ENCODE data around the gene BRINP1. TPM values are rescaled to one million over a fixed set of nuclear protein-coding genes. Genes with fewer than 3 reads are reported as not detected.

BRINP1 gene
- total RNA-seq, 1 experiment from 2014 or later, result not detected

DNA sequence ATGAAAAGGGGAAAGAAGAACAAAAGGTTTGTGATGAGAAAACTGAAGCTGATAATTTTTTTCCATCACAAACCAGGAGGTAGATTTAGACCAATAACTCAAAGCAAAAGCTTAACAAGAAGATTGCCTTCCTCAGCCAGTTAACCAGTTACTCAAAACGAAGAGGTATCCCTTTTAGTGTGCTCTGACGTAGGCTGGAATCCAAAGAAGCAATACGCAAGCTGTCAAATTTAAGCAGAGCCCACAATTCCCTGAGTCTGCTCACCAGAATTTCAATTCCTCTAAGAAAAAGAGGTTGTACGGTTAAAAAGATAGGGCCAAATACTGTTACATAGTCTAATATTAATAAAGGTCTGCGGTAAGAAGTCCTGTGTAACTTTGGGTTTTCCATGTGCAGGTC lies 61.8 kb downstream of the BRINP1 start:
- BruUV-seq (replicated peaks), result no TSS peak

DNA sequence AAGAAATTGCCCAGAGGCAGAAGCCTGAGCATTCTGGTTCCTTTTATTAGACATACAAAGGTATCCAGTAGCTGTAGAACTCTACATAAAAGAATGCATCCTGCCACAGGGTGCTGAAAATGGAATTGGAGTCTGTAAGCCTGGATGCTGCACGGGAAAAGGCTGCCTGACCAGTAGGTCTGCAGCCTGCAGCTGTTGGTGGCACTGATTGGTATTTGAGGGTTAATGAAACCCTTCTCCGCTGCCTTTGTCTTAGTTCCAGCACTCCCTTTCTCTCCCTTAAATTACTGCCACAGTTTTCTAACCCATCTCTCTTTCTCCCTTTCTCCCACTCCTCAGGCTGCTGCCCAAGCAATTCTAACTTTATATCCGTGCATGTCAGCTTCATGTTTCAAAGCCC lies 64.7 kb downstream of the BRINP1 start:
- Histone ChIP-seq H3K9me3 (ENCODE audit: control insufficient read depth, insufficient read depth, low read depth, low read length) (no peaks in the 10 kb centered on the region), H3K36me3 (ENCODE audit: control insufficient read depth, insufficient read depth, low read length) (no peaks in the 10 kb centered on the region), H3K4me3 (ENCODE audit: low read depth in 2 of 2, low read length in 2 of 2) (no peak overlapping the region), H3K4me1 (ENCODE audit: control insufficient read depth, insufficient read depth, low read length) (no peaks in the 10 kb centered on the region), H3K27ac (ENCODE audit: low read length) (no peak overlapping the region), H3K27me3 (ENCODE audit: control insufficient read depth, insufficient read depth, low read length) (no peaks in the 10 kb centered on the region)
- ChIA-PET POLR2A (no interaction called here), CTCF (no interaction called here)
- intact Hi-C loops (cut with micrococcal nuclease; ENCODE audit: unreplicated experiment) (no loop called here), in situ Hi-C loops (cut with HindIII; ENCODE audit: low pct_unique_long_range_greater_than_20kb, low sequenced_read_pairs) (no loop called here)
- no peak for TF ChIP-seq TCF7L2 (IDR thresholded peaks at IDR 0.05; ENCODE audit: low read depth, low read length)
- TF ChIP-seq POLR2AphosphoS5 (IDR thresholded peaks at IDR 0.05; ENCODE audit: low read depth, low read length), result no peak
- no peak for TF ChIP-seq SIN3A (IDR thresholded peaks at IDR 0.05; ENCODE audit: borderline replicate concordance, insufficient read depth, low read depth, low read length)
- no peak for TF ChIP-seq CTCF (IDR thresholded peaks at IDR 0.05)
- TF ChIP-seq REST (IDR thresholded peaks at IDR 0.05; ENCODE audit: insufficient read depth in 1 of 2, low read depth in 2 of 2, low read length in 1 of 2), result no peak
- ATAC-seq (no peak), DNase-seq (ENCODE audit: low read depth, low spot score) (no peak)
- no TSS peak for BruUV-seq (replicated peaks)

More for the DNA sequence above, 61.8 kb downstream of the BRINP1 start:
- Histone ChIP-seq H3K36me3 (ENCODE audit: control insufficient read depth, insufficient read depth, low read length) (no peaks in the 10 kb centered on the region), H3K4me3 (ENCODE audit: low read depth in 2 of 2, low read length in 2 of 2) (no peak overlapping the region), H3K27ac (ENCODE audit: low read length) (no peak overlapping the region), H3K27me3 (ENCODE audit: control insufficient read depth, insufficient read depth, low read length) (no peaks in the 10 kb centered on the region), H3K4me1 (ENCODE audit: control insufficient read depth, insufficient read depth, low read length) (no peaks in the 10 kb centered on the region), H3K9me3 (ENCODE audit: control insufficient read depth, insufficient read depth, low read depth, low read length) (no peaks in the 10 kb centered on the region)
- POLR2A ChIA-PET, result no interaction called here
- TF ChIP-seq SIN3A (IDR thresholded peaks at IDR 0.05; ENCODE audit: borderline replicate concordance, insufficient read depth, low read depth, low read length), result no peak
- DNase-seq (ENCODE audit: low read depth, low spot score), result no peak
- CTCF ChIA-PET, result no interaction called here
- in situ Hi-C loops (cut with HindIII; ENCODE audit: low pct_unique_long_range_greater_than_20kb, low sequenced_read_pairs), result no loop called here
- intact Hi-C loops (cut with micrococcal nuclease; ENCODE audit: unreplicated experiment), result no loop called here
- no peak for ATAC-seq

- in situ Hi-C loops (cut with HindIII; ENCODE audit: low pct_unique_long_range_greater_than_20kb, low sequenced_read_pairs) (no loop called here), intact Hi-C loops (cut with micrococcal nuclease; ENCODE audit: unreplicated experiment) (no loop called here)
- Histone ChIP-seq H3K36me3 (ENCODE audit: control insufficient read depth, insufficient read depth, low read length) (no peaks in the 10 kb centered on the region), H3K9me3 (ENCODE audit: control insufficient read depth, insufficient read depth, low read depth, low read length) (no peaks in the 10 kb centered on the region), H3K4me3 (ENCODE audit: low read depth in 2 of 2, low read length in 2 of 2) (no peak overlapping the region), H3K4me1 (ENCODE audit: control insufficient read depth, insufficient read depth, low read length) (no peaks in the 10 kb centered on the region), H3K27me3 (ENCODE audit: control insufficient read depth, insufficient read depth, low read length) (no peaks in the 10 kb centered on the region), H3K27ac (ENCODE audit: low read length) (no peak overlapping the region)
- ATAC-seq (no peak), DNase-seq (ENCODE audit: low read depth, low spot score) (no peak)
- ChIA-PET POLR2A (no interaction called here), CTCF (no interaction called here)
- no TSS peak for BruUV-seq (replicated peaks)
- no peak for TF ChIP-seq TCF7L2 (IDR thresholded peaks at IDR 0.05; ENCODE audit: low read depth, low read length)
- no peak for TF ChIP-seq SIN3A (IDR thresholded peaks at IDR 0.05; ENCODE audit: borderline replicate concordance, insufficient read depth, low read depth, low read length)
- TF ChIP-seq POLR2AphosphoS5 (IDR thresholded peaks at IDR 0.05; ENCODE audit: low read depth, low read length), result no peak
- no peak for TF ChIP-seq REST (IDR thresholded peaks at IDR 0.05; ENCODE audit: insufficient read depth in 1 of 2, low read depth in 2 of 2, low read length in 1 of 2)
- no peak for TF ChIP-seq CTCF (IDR thresholded peaks at IDR 0.05)
These were observed 66.1 kb downstream of the BRINP1 start for GRCh38 chr9:119302988-119303698.

All from Panc1 (cell line).